ENCODE results near the gene NFS1.
"Not testable (repeated sequence)": the region's sequence is repeated elsewhere in the genome, so short reads cannot be mapped to it uniquely, and the experiment has no call there.

NFS1 gene

DNA sequence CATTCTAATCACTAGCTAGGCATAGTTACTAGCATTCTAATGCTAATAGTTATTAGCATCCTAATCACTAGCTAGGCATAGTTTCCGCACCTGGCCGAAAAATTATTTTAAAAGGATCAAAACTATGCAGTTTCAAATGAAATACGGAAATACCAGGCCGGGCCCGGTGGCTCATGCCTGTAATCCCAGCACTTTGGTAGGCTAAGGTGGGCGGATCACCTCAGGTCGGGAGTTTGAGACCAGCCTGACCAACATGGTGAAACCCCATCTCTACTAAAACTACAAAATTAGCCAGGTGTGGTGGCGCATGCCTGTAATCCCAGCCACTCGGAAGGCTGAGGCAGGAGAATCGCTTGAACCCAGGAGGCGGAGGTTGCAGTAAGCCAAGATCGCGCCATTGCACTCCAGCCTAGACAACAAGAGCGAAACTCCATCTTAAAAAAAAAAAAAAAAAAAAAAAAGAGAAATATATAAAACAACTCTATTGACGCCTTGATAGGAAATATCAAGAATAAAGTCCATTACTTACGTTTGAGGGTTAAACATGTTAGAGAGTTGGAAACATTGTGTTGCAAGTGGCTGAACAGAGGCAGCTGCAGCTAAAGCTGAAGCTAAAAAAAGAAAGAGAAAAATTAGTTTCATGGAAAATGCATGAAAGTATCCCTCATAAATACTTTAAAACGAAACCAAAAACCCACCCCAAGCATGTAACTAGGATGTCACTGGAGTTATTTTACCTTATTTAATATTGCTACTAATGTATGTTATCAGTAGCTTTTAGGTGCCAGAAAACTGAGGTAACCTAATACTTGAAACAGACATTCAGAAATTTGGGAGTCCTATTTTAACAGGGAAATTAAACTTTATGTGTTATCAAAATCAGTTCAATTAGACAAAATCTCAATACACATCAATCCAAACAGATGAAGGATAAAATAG, 7.7 kb upstream of the NFS1 start:
- not testable (repeated sequence) for DNase-seq

DNA sequence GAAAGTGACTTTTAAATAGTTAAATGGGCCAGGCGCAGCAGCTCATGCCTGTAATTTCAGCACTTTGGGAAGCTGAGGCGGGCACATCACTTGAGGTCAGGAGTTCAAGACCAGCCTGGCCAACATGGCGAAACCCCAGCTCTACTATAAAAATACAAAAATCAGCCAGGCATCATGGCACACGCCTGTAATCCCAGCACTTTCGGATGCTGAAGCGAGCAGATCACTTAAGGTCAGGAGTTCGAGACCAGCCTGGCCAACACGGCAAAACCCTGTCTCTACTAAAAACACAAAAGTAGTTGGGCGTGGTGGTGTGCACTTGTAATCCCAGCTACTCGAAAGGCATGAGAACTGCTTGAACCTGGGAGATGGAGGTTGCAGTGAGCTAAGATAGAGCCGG, 6.7 kb upstream of the NFS1 start:
- DNase-seq = not testable (repeated sequence)

DNA sequence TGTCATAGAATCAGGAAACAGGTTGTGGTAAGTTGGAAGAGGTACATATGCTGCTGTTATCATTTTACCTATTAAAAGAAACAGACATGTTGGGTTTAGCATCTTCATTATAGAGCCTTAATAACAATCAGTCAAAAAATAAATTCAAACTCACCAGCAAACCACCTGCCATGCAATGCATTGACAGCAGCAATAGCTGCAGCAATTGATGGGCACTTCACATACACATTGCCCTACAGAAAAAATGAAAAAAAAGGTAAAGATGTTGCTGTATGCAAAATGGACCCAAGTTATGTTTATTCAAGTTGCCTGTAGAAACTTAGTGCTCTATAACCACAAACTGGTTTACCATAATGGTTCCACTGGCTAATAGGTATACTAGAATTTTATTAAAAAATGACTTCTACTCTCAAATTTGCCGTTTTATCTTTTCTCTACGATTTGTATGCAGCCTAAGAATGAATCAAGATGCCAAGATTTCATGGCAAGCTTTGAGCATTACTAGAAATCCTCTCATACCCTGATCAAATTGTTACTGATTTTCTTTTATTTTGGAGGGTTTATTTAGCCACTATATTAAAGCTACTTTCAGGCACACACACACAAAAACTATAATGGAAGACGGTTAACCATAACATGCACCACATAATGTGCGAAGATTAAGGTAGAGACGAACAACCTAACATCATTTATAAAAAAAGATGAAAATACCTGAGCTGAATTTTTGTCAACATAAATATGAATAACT, 5.5 kb upstream of the NFS1 start:
- DNase-seq = no peak

DNA sequence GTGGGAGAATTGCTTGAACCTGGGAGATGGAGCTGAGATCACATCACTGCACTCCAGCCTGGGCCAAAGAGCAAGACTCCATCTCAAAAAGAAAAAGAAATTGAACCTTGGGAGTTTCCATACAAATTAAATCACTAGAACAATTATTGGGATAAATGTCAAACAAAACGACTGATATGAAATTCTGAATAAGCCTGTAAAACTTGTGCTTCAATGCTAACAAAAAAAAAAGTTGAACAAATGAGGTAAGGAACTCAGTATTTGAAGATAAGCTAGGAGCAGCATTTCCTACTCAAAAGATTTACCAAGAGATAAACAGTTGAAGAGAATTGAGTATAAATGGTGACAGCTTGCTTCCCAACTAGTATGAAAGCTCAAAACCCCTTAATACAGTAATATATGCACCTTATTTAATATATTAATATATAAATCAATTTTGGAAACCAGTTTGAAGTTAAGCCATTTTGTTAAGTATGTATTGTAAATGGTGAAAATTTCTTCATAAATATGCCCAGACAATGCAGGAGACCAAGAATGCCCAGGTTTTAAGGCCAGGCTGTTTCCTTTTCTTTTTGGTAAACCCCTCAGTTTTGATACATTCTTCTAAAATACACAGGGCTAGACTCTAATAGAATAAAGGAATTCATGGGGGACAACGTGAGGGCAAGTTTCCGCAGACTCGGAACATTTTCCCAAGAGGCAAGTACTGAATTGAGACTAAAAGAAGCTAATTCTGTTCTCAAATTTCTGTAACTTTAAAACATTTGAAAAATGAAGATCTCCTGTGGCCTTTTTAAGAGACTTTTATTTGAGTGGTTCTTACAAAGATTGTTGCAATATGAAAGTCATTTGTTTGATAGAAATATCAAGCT, 3.9 kb upstream of the NFS1 start:
- no peak for DNase-seq

DNA sequence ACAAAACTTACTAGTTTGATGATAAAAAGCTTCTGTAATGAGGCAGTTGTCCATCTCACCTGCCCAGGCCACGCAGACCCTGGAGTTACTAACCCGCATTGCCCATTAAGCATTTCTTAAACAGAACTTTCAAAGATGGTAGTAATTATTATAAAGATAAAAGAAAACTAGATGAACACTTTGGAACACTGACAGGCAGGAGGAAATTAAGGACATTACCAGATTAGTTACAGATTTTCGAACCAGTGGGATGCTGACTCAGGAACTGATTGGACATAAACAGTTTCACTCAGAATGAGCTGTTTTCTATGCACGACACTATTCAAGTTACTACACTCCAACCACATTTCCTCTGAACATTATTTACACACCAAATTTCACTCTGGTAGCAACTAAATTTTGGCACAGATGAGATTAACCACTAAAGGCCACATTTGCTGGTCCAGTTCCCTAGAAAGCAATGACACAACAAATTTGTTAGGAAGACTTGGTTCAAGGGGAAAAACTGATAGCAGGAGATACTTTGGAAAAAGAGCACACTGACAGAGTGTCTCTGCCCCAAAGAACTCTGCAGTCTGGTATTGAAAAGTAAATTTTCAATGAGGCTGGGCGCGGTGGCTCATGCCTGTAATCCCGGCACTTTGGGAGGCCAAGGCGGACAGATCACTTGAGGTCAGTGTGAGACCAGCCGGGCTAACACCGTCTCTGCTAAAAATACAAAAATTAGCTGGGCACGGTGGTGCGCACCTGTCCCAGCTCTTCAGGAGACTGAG, 3.1 kb upstream of the NFS1 start:
- DNase-seq = no peak

DNA sequence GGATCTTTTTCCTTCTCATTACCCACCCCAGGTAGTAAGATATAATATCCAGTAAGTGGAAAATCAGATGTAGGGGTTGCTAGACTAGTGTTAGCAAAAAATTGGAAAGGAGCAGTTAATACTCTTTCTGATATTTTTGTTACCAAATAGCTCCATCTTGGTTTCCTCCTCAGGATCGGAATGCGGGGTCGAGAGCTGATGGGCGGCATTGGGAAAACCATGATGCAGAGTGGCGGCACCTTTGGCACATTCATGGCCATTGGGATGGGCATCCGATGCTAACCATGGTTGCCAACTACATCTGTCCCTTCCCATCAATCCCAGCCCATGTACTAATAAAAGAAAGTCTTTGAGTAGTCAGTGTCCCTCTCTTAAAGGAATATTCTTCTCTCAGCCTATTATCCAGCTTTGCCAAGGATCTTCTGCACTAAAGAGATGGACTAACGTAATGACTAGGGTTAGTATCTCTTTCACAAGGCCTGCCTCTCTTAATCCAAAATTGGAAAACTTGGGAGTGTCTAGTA, 1.5 kb upstream of the NFS1 start:
- no peak for DNase-seq

DNA sequence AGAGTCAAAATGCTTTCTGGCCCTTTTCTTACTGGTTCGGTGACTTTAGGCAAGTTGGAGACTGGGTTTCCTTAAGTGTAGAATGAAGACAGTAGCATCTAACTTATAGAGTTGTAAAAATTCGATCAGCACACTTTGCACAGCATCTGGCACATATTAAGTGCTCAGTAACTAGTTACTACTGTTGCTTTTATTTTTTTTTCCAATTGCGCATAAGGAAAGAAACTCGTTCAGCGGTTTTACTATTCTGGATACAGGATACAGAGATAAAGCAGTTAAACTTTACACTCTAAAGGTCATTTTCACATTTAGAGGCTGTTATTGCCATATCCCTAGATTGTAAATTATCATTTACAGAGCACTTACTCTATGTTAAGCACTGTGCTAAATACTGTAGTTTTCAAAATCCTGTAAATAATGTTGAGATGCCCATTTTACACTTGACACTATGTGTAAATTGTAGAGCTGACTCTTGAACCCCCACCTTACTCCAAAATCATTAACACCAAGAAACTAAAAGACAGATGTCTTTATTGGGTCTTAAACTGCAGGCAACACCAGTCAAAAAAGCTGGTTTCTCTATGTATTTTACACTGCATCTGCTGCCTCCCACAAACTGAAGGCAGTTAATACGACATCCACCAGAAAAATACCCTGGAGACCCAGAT, 939 bp upstream of the NFS1 start:
- no peak for DNase-seq

DNA sequence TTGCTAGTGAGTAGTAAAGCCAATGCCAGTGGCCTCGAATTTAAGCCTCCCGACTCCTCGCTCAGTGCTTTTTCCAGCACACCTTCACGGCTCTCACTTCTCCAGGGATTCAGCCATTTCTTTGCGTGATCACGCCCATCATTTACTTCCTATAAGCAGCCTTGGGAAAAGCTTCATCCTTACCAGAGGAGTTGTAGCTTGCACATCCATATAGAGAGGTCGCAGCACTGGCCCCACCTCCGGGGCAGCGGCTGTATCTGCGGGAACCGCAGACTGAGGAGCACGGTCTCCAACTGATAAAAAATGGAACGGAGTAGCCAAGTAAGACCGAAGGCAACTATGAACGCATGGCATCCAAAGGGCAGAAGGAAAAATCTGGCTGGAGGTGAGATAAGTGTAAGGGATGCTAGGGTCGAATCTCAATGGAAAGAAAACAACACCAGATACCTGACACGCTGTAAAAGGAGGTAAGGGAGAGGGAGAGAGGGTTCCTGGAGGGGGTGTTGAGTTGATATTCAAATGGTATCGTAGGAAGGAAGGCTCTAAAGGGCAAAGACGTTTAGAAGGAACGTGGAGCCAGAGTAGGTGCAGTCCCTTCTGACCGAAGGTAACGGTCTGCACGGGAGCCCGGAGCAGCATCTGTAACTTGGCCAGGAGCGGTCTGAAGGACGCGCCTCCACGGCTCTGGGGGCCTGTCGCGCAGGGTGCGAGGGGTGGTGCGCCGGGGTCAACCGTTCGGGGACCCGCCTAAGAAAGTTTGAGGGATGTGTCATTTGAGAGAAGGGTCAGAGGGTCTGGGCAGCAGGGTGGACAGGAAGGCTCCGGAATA, 640 bp downstream of the NFS1 start:
- no peak for DNase-seq

DNA sequence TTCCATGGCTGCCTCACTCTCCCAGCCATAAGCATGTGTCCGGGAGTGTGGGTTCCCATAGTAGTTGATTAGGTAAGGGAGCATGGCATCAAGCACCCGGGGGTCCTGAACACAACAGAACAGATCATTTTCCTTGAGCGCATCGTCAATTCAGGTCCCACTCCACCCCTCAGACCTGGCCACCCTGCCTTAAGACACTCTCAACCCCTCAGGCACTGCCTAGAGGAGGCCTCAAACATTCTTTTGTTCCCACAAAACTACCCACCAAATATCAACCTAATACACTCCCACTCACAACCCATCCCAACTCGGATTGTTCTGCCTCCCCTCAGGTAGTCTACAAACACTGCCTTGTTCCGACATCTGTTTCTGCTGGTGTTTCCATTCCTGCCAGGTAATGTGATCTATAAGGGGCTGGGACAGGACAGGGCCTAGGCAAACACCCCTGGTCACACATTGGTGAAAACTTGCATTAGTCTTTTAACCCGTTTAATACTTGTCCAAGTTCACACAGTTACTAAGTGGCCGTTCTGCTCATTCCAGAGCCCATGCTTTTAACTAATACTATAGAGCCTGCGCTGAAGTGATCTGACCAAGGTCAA, 1.4 kb downstream of the NFS1 start:
- DNase-seq = no peak

DNA sequence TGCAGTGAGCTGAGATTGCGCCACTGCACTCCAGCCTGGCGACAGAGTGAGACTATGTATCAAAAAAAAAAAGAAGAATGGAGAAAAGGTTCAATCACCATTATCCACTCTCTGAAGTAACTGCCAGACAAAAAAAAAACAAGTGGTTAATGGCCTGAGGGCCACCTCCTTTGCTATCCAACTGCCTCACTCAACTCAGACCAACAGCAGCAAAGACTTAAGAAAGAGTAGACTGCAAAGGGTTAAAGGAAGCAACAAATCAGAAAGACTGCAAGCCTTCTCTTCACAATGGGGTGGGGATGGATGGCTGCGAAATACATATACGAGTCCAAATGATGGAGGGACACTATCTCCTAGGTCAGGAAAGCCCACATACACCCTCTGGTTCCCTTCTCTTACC, 3.2 kb downstream of the NFS1 start:
- DNase-seq = no peak

DNA sequence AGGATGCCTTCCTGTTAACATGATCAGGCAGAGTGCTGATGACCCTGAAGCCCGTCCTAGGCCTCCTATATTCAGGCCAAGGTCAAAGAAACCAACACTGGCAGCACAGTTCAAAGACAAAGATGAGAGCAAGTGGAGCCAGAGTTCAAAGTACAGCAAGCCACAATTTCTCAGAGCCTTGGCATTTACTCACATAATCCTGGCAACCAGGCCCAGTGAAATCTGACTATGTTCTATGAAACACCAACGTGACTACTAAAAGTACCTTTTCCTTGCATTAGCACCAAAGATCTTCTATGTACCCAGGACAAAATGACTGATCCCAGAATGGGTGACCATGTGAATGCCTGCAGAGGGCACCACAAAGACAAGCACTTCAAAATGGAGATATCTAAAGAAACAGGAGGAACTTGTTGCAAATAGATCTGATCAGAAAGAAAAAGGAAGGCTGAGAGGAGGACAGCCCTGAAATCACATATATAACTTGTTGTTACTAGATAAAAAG, 3.9 kb downstream of the NFS1 start:
- no peak for DNase-seq

DNA sequence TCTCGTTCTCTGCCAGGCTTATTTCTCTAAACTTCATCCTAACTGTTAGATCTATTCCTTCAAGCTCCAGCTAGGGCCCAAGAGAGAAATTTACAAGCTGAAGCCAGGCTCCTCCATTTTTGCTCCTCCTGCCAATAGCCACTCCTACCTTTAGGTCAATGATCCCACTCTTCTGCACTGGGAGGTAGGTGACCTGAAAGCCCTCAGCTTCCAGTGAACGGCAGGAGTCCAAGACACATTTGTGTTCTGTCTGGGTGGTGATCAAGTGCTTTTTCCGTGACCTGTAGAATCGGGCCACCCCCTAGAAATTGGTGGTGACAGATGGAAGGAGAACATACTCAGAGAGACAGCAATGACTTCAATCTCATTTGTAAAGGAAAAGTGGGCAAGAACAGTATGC, 8.9 kb downstream of the NFS1 start:
- DNase-seq = no peak

DNA sequence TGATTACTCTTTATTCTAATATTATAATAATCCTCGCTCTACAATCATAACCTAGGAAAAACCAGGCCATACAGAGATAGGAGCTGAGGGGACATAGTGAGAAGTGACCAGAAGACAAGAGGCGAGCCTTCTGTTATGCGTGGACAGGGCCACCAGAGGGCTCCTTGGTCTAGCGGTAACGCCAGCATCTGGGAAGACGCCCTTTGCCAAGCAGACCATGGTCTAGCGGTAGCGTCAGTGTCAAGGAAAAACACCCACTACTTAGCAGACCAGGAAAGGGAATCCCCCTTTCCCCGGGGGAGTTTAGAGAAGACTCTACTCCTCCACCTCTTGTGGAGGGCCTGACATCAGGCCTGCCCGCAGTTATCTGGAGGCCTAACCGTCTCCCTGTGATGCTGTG, 12.3 kb downstream of the NFS1 start:
- not testable (repeated sequence) for DNase-seq

DNA sequence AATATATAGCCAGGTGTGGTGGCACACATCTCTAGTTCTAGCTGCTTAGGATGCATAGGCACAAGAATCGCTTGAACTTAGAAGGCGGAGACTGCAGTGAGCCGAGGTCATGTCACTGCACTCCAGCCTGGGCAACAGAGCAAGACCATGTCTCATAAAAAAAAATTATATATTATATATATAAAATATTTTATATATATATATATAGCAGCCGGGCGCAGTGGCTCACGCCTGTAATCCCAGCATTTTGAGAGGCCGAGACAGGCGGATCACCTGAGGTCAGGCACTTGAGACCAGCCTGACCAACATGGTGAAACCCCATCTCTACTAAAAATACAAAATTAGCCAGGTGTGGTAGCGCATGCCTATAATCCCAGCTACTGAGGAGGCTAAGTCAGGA, 13.8 kb downstream of the NFS1 start:
- not testable (repeated sequence) for DNase-seq

DNA sequence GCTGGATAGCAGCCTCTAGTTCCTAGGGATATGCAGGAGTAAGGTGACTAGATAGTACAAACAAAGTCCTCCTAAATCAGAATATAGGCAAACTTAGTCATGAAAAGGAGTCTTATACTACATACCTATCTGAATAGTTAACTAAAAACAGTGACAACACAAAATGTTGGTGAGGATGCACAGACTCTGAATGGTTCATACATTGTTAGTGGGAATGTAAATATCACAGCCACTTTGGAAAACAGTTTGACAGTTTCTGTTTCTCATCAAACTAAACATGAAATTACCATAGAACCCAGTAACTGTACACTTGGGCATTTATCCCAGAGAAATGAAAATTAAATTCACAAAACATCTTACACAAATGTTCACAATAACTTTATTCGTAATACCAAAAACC, 17.2 kb downstream of the NFS1 start:
- no peak for DNase-seq

DNA sequence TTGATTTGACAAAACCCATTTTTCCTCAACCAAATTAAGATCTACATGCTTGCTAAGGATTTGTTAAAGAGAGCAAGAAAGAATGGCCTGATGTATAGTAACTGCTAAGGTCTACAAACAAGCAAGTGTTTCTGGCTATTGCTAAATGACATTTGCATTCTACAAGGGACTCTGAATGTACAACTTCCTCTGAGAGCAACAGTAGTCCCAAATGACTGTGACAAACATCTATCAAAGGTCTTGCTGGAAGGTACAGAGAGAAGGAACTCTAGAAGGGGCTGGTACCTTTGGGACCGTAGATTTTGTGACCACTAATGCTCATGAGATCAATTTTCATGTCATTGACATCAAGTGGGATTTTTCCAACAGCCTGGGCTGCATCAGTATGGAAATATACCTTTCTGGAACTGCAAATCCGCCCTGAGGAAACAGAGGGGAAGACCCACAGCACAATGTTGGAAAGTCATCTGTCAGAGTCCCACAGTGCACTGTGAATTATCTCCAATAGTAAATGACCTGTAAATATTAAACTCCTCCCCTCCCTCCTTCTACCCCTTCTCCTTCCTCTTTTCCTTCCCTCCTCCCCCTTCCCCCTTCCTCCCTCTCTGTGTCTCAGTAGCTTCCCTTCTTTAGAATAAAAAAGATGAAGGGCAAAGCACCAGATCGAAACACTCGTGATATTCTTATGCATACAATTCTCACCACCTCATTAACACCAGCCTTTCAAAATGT, 18.5 kb downstream of the NFS1 start:
- no peak for DNase-seq

DNA sequence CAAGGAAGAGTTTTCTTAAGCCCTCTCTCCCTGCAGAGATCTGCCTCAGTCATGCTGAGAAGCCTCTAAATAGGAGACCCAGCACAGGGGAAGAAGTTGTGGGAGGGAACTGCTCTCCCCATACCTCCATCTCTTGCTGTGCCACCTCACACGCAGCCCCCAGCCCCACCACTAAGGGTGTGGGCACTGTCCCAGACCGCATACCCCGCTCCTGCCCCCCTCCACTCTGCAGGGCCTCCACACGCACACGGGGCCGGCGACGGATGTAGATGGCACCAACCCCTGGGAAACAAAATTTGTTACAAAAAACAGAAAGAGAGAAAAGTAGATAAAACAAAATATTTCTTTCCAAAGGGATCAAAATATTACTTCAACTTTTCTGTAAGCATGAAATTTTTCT, 24.2 kb downstream of the NFS1 start:
- DNase-seq = no peak

DNA sequence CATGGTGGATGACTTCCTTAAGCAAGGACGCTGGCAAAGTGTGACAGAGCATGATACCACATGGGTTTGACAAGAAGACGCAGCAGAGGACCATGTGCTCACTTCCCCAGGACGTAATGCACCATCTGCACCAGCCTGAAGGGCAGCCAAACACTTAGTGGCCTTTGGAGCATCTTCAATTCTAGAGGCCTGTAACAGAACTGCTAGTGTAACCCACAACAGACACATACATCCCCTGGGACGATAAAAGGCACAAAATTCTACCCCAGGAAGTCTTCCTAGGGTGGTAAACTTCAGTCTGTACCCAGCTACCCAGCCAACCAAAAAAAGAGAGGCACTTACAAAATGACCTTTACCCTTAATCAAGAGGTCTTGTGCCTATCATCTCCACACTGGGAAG, 25.3 kb downstream of the NFS1 start:
- DNase-seq = no peak

DNA sequence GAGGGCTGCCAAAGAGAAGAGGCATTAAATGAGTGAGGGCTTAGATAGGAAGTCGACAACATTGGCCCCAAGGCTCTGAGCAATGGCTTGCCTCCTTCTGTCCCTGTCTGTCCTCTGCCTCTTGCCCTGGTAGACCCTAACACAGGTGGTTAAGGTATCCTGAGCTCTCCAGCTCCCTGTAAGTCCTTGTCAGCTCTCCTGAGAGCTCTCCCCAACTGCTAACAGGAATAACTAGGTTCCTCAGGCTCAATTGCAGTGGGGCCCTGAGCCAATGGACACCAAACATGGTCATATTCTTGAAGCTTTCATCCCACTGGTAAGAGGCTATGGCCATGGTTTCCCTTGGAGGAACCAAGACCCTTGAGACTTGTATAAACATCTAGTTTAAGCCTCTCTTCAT, 29.5 kb downstream of the NFS1 start:
- DNase-seq = no peak

Measured in activated CD4-positive, alpha-beta T cell treated with anti-CD3 and anti-CD28 coated beads, Interleukin-2, amount 50 U/mL, for 4 hours (primary cell).